Body of pancreas (tissue), 4 donors: ENCODE results near the gene IBA57. TPM values are rescaled to one million over a fixed set of nuclear protein-coding genes. Genes with fewer than 3 reads are reported as not detected.

ENCODE experiments used
- ATAC-seq: fragments of 150-250 bp; one replicate; pipeline ENCODE4 v1.9.1; 2016
- DNase-seq, 4 donors: peaks; one replicate each; pipeline ENCODE4 v3.0.0-alpha.2; 2019
- H3K27ac ChIP-seq, 4 donors: fragments of 200-600 bp; sonication (generic); 1 replicate in 3 of 4; 2 replicates in 1 of 4; pipeline versions ENCODE4 v1.5.1 to v1.6.1; 2016 to 2019; ENCODE audit warnings: mild to moderate bottlenecking in 1 of 4, mixed read lengths in 1 of 4, moderate library complexity in 1 of 4
- H3K27me3 ChIP-seq, 2 donors: fragments of 200-600 bp; sonication (generic); one replicate each; pipeline ENCODE4 v1.6.0; 2016; ENCODE audit warnings: mild to moderate bottlenecking in 1 of 2
- H3K36me3 ChIP-seq, 2 donors: fragments of 200-600 bp; sonication (generic); replicated peaks in 1 of 2; 2 replicates each; pipeline ENCODE4 v1.5.1; 2016; ENCODE audit warnings: low read depth in 2 of 2; ENCODE audit not compliant: insufficient read depth in 1 of 2
- H3K4me1 ChIP-seq: fragments of 200-600 bp; sonication (generic); one replicate; pipeline ENCODE4 v1.6.0; 2016
- H3K4me3 ChIP-seq, 2 donors: fragments of 200-600 bp; sonication (generic); 1 replicate in 1 of 2; 2 replicates in 1 of 2; pipeline ENCODE4 v1.5.1; 2016 to 2019
- H3K9me3 ChIP-seq, 3 donors: fragments of 200-600 bp; sonication (generic); 1 replicate in 2 of 3; 2 replicates in 1 of 3; pipeline ENCODE4 v1.5.1; 2016
- POLR2A ChIP-seq, 3 donors: fragments of 450-650 bp; IDR thresholded peaks; one replicate each; pipeline ENCODE4 v1.6.1; 2016; ENCODE audit warnings: antibody characterized with exemption in 3 of 3, mild to moderate bottlenecking in 2 of 3
- WGBS, 2 donors: methylation state at CpG; one replicate each; pipeline ENCODE4 v1.1.5; 2017; 5-methylcytosine and 5-hydroxymethylcytosine counted together
- intact Hi-C: fragments of 100-400 bp; cut with DNase I; formaldehyde crosslinking; loops from one replicate; pipeline ENCODE4 v1.15.1; 2023
- total RNA-seq, 2 donors: library from RNA; depleted of rRNA; stranded (reverse); fragments of >200 nt; gene quantifications; one replicate each; pipeline ENCODE4 v1.1.0, GENCODE V29; 2016
- TF ChIP-seq, protein P1 (sequence below), 7 experiments: fragments of 450-650 bp in 4 of 7; fragments of 200-600 bp in 3 of 7; sonication (generic) in 3 of 7; IDR thresholded peaks; one replicate each; pipeline ENCODE4 v1.5.1; 2016 to 2019; ENCODE audit warnings: antibody characterized with exemption in 7 of 7

The IBA57 gene
- total RNA-seq, 2 donors from 2014 or later: 4.7 to 13.5 TPM

DNA sequence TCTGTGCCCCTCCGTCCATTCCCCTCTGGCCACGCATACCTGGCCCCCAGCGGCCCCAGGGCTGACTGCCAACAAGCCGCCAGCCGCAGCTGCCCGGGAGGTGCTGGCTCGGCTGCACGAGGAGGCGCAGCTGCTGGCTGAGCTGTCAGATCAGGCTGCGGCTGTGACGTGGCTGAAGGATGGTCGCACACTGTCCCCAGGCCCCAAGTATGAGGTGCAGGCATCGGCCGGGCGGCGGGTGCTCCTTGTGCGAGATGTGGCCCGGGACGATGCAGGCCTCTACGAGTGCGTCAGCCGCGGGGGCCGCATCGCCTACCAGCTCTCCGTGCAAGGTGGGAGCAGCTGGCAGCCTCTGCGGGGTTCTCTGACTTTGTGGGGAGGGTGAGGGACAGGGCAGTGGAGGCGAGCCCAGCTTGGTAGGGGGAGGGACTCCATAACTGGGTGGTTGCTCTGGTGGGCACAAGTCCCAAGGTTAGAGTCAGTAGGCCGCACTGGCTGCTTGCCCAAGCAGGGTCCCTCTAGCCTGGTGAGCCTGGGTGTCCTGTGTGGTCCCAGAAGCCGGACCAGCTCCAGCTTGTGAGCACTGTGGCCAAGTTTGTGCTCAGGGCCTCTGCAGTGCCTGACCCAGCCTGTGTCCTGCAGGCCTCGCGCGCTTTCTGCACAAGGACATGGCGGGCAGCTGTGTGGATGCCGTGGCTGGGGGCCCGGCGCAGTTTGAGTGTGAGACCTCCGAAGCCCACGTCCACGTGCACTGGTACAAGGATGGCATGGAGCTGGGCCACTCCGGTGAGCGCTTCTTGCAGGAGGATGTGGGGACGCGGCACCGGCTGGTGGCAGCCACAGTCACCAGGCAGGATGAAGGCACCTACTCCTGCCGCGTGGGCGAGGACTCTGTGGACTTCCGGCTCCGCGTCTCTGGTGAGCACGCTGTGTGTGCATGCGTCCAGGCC is 51.0 kb downstream of the IBA57 start:
- intact Hi-C loops: no loop called here
- H3K4me3 ChIP-seq: no peak overlapping the region
- H3K36me3 ChIP-seq: no peaks in the 10 kb centered on the region
- WGBS, 2 donors: 66 to 75% methylated on average over 22 to 40 of the region's 53 CpGs
- peak in 2 of 4 donors; percentile 34 to 40 for DNase-seq
- H3K9me3 ChIP-seq: no peaks in the 10 kb centered on the region
- no peaks in the 10 kb centered on the region for H3K27me3 ChIP-seq
- H3K4me1 ChIP-seq: peaks cover 20% of the 10 kb centered on the region
- TF ChIP-seq, protein P1, sequence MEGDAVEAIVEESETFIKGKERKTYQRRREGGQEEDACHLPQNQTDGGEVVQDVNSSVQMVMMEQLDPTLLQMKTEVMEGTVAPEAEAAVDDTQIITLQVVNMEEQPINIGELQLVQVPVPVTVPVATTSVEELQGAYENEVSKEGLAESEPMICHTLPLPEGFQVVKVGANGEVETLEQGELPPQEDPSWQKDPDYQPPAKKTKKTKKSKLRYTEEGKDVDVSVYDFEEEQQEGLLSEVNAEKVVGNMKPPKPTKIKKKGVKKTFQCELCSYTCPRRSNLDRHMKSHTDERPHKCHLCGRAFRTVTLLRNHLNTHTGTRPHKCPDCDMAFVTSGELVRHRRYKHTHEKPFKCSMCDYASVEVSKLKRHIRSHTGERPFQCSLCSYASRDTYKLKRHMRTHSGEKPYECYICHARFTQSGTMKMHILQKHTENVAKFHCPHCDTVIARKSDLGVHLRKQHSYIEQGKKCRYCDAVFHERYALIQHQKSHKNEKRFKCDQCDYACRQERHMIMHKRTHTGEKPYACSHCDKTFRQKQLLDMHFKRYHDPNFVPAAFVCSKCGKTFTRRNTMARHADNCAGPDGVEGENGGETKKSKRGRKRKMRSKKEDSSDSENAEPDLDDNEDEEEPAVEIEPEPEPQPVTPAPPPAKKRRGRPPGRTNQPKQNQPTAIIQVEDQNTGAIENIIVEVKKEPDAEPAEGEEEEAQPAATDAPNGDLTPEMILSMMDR (IDR thresholded peaks at IDR 0.05): no peak
- no peak for TF ChIP-seq POLR2A (IDR thresholded peaks at IDR 0.05)
- H3K27ac ChIP-seq: peak overlapping the region in 1 of 4 donors; percentile 50
- no peak for ATAC-seq

GRCh38 chr1:228217551-228218344 is 52.1 kb downstream of the IBA57 start:
- DNase-seq: no peak
- no peak for ATAC-seq
- Histone ChIP-seq H3K27ac (no peak overlapping the region), H3K4me1 (peaks cover 16% of the 10 kb centered on the region), H3K27me3 (no peaks in the 10 kb centered on the region), H3K36me3 (no peaks in the 10 kb centered on the region), H3K4me3 (no peak overlapping the region), H3K9me3 (no peaks in the 10 kb centered on the region)
- intact Hi-C loops: no loop called here
- WGBS, 2 donors: 75 to 81% methylated on average over 14 of the region's 14 CpGs
- TF ChIP-seq, protein P1 (IDR thresholded peaks at IDR 0.05): no peak
- TF ChIP-seq POLR2A (IDR thresholded peaks at IDR 0.05): no peak

DNA sequence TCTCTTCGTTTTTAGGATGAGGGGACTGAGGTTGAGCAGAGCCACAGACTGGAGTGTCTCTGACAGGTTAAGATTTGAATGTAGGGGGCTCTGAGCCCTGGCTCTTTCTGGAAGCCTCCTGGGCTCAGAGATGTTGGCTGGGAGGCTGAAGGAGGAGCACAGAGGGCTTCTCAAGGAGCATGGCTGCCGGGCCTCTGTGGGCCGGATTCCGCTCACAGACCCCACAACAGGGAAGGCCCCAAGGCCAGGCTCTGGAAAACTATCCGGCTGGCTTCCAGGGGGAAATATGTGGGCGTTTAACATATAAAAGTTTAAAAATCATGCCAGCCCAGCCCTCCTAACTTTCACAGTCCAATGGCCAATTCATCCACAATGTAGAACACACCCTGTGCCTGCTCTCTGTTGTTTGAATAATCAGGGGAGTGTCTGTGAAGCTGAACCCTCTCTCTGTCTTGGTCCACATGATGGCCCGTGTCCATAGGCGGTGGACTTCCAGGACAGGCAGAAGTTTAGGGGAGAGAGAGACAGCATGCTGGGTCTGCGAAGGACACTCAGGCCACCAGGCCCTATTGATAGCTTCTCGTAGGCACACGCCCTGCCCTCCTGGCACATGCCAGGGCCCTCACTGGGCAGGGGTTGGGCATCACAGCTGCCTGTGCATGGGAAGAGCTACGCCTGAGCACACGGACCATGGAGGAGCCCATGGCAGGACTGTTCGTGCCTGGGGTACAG is 53.1 kb downstream of the IBA57 start:
- 80 to 83% methylated on average over 9 to 14 of the region's 14 CpGs for WGBS, 2 donors
- Histone ChIP-seq H3K9me3 (no peaks in the 10 kb centered on the region), H3K4me3 (no peak overlapping the region), H3K27ac (no peak overlapping the region), H3K4me1 (peaks cover 10% of the 10 kb centered on the region), H3K36me3 (no peaks in the 10 kb centered on the region), H3K27me3 (no peaks in the 10 kb centered on the region)
- ATAC-seq (no peak), DNase-seq (no peak)
- TF ChIP-seq POLR2A (IDR thresholded peaks at IDR 0.05): no peak
- TF ChIP-seq, protein P1 (IDR thresholded peaks at IDR 0.05): no peak
- intact Hi-C loops: no loop called here

DNA sequence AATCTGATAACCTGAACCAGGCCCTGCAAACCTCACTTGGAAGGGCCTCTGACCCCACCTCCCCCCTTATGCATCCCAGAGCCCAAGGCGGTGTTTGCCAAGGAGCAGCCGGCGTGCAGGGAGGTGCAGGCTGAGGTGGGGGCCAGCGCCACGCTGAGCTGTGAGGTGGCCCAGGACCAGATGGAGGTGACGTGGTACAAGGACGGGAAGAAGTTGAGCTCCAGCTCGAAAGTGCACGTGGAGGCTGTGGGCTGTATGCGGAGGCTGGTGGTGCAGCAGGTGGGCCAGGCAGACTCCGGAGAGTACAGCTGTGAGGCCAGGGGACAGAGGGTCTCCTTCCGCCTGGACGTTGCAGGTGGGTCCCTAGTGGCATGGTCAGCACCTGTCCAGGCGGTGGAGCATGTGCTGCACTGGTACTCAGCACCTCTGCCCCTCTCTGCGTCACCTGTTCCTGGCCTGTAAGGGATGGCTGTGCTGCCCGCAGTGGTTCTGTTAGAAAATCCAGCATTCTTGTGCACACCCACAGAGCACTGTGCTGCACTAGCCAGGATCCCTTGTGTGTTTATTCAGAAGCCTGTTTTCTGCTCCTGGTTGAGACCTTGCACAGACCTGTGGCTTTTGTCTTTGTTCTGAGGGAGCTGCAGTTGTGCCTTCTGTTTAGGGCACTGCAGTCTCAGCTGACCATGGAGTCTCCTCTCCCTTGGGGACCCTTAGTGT is 53.8 kb downstream of the IBA57 start:
- Histone ChIP-seq H3K27me3 (no peaks in the 10 kb centered on the region), H3K4me1 (peaks cover 6% of the 10 kb centered on the region), H3K9me3 (peaks cover 0 to 5% (median 0%) of the 10 kb centered on the region in 3 donors), H3K36me3 (no peaks in the 10 kb centered on the region), H3K4me3 (no peak overlapping the region), H3K27ac (no peak overlapping the region)
- TF ChIP-seq, protein P1 (IDR thresholded peaks at IDR 0.05): no peak
- TF ChIP-seq POLR2A (IDR thresholded peaks at IDR 0.05): no peak
- intact Hi-C loops: no loop called here
- ATAC-seq: no peak
- no peak for DNase-seq
- 92 to 93% methylated on average over 14 to 16 of the region's 16 CpGs for WGBS, 2 donors
